ENCODE data around the gene MAN2A1. TPM values are rescaled to one million over a fixed set of nuclear protein-coding genes. Genes with fewer than 3 reads are reported as not detected.

The MAN2A1 gene
- total and polyA plus RNA-seq, 2 experiments from 2014 or later = 32.5 to 129 TPM

- peaks cover 66% of the 10 kb centered on the region for H3K79me2 ChIP-seq (replicated peaks; ENCODE audit: insufficient read depth)
- no peaks in the 10 kb centered on the region for H3K9me2 ChIP-seq (ENCODE audit: insufficient read depth)
- Mint-ChIP-seq H3K4me3 (no peak overlapping the region), H3K9me3 (peaks cover 9% of the 10 kb centered on the region), H3K4me1 (peaks cover 3% of the 10 kb centered on the region; the same call in 2 of the 3 replicates), H3K36me3 (ENCODE audit: low read depth) (peaks cover 43% of the 10 kb centered on the region), H3K27ac (no peak overlapping the region), H3K27me3 (ENCODE audit: insufficient read depth, low read depth, poor library complexity) (no peaks in the 10 kb centered on the region)
- no peak overlapping the region for H2AFZ ChIP-seq
- no peaks in the 10 kb centered on the region for H3F3A ChIP-seq (replicated peaks; ENCODE audit: low read depth)
- H3K36me3 ChIP-seq (ENCODE audit: insufficient read depth) = 0 out of 2 replicates have a peak, but pooled peaks cover 3% of the 10 kb centered on the region
- no peaks in the 10 kb centered on the region for H3K4me1 ChIP-seq (ENCODE audit: insufficient read depth)
- no peak overlapping the region for H3K27ac ChIP-seq (ENCODE audit: low read depth)
- no peak for DNase-seq (ENCODE audit: low spot score)
- H3K4me2 ChIP-seq = no peak overlapping the region
- peaks cover 3% of the 10 kb centered on the region; the same call in 1 of the 2 replicates for H4K20me1 ChIP-seq (replicated peaks; ENCODE audit: insufficient read depth)
- no peak for ATAC-seq
- no peaks in the 10 kb centered on the region for H3K27me3 ChIP-seq (ENCODE audit: insufficient read depth)
- no peak overlapping the region for H3K4me3 ChIP-seq
- no peak for TF ChIP-seq ZNF462 (CRISPR knock-in tag; IDR thresholded peaks at IDR 0.05)
- TF ChIP-seq REST (IDR thresholded peaks at IDR 0.05; ENCODE audit: unreplicated experiment) = no peak
- no peak for TF ChIP-seq CTCF (conservative IDR thresholded peaks at IDR 0.05; ENCODE audit: low read depth in 2 of 2)
Measured at GRCh38 chr5:109755761-109756160, 66.0 kb downstream of the MAN2A1 start.
